Hepatocyte (in vitro differentiated cells): ENCODE results near the gene NUMB. TPM values are rescaled to one million over a fixed set of nuclear protein-coding genes. Genes with fewer than 3 reads are reported as not detected.

ENCODE experiments used
- DNase-seq: peaks from one replicate; pipeline ENCODE4 v3.0.0-alpha.2; 2016; ENCODE audit warnings: low spot score
- H2AFZ ChIP-seq: fragments of 200-600 bp; sonication (generic); 2 replicates; pipeline ENCODE4 v1.6.0; 2016; ENCODE audit warnings: antibody characterized with exemption, mild to moderate bottlenecking
- H3K27ac ChIP-seq: fragments of 200-600 bp; sonication (generic); 2 replicates; pipeline ENCODE4 v1.5.1; 2016; ENCODE audit warnings: mild to moderate bottlenecking
- H3K27me3 ChIP-seq: fragments of 200-600 bp; sonication (generic); 2 replicates; pipeline ENCODE4 v1.6.1; 2016
- H3K36me3 ChIP-seq: fragments of 200-600 bp; sonication (generic); replicated peaks from 2 replicates; pipeline ENCODE4 v1.5.1; 2016; ENCODE audit warnings: low read depth; ENCODE audit not compliant: insufficient read depth
- H3K4me1 ChIP-seq: fragments of 200-600 bp; sonication (generic); 2 replicates; pipeline ENCODE4 v1.5.1; 2016; ENCODE audit warnings: mild to moderate bottlenecking, moderate library complexity; ENCODE audit not compliant: insufficient read depth
- H3K4me2 ChIP-seq: fragments of 200-600 bp; sonication (generic); 2 replicates; pipeline ENCODE4 v1.6.0; 2016
- H3K4me3 ChIP-seq: fragments of 200-600 bp; sonication (generic); 2 replicates; pipeline ENCODE4 v1.5.1; 2016; ENCODE audit warnings: mild to moderate bottlenecking
- H3K79me2 ChIP-seq: fragments of 200-600 bp; sonication (generic); 2 replicates; pipeline ENCODE4 v1.6.0; 2017; ENCODE audit warnings: mild to moderate bottlenecking
- H3K9me2 ChIP-seq: fragments of 200-600 bp; sonication (generic); replicated peaks from 2 replicates; pipeline ENCODE4 v1.6.0; 2017; ENCODE audit warnings: mild to moderate bottlenecking; ENCODE audit not compliant: insufficient read depth
- H3K9me3 ChIP-seq: fragments of 200-600 bp; sonication (generic); 2 replicates; pipeline ENCODE4 v1.5.1; 2016; ENCODE audit warnings: low read depth, mild to moderate bottlenecking
- H4K20me1 ChIP-seq: fragments of 200-600 bp; sonication (generic); 2 replicates; pipeline ENCODE4 v1.6.0; 2016; ENCODE audit warnings: mild to moderate bottlenecking; ENCODE audit not compliant: insufficient read depth, poor library complexity, severe bottlenecking
- CTCF ChIP-seq: fragments of 200-600 bp; sonication (generic); IDR thresholded peaks from 2 replicates; pipeline ENCODE4 v1.5.1; 2016; ENCODE audit warnings: antibody characterized with exemption, mild to moderate bottlenecking; ENCODE audit not compliant: poor library complexity
- EZH2 ChIP-seq: fragments of 200-600 bp; sonication (generic); IDR thresholded peaks from 2 replicates; pipeline ENCODE4 v1.6.1; 2016; ENCODE audit warnings: antibody characterized with exemption, mild to moderate bottlenecking, borderline replicate concordance
- EZH2phosphoT487 ChIP-seq: fragments of 200-600 bp; sonication (generic); IDR thresholded peaks from one replicate; pipeline ENCODE4 v1.6.1; 2018; ENCODE audit warnings: antibody characterized with exemption, mild to moderate bottlenecking, low read depth, moderate library complexity; ENCODE audit not compliant: unreplicated experiment, severe bottlenecking
- WGBS: methylation state at CpG from one replicate; pipeline ENCODE4 v1.1.6; 2016; ENCODE audit warnings: low lambda C conversion rate; ENCODE audit errors: missing lambda C conversion rate; 5-methylcytosine and 5-hydroxymethylcytosine counted together
- polyA plus RNA-seq: library from polyadenylated mRNA; unstranded; fragments of >200 nt; fragmentation: Nextera tagmentation; extraction: Ambion mirVana; gene quantifications from 2 replicates; pipeline ENCODE4 v1.2.1, GENCODE V29; 2016
- total RNA-seq: library from RNA; depleted of rRNA; stranded (reverse); fragments of >200 nt; gene quantifications from 2 replicates; pipeline ENCODE4 v1.2.3, GENCODE V29; 2014

The NUMB gene
- total and polyA plus RNA-seq, 2 experiments from 2014 or later, result 35.3 to 45.8 TPM

DNA sequence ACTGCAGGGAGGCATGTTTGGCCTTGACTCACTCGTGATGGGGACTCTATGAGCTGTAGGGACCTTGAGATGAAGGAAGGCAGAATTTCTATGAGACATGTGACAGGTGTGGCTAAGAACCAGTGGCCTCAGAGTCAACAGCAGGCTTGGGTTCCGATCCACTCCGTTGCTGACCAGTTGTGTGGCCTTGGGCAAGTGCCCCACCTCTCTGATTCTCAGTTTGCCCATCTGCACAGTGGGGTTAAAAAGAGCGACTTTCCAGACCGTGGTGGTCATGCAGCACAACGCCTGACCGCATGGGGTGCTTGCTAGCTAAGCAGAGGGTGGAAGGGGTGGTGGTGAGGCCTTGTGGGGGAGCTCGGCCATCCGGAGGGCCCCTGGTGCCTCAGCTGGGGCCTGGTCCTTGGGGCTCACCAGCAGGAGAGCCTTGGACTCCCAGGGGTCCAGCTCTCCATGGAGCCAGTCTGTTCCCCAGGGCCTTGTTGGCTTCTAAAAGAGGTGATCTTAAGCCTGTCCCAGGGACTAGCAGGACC lies 202.6 kb downstream of the NUMB start:
- Histone ChIP-seq H3K36me3 (no peaks in the 10 kb centered on the region), H4K20me1 (no peaks in the 10 kb centered on the region), H3K27ac (no peak overlapping the region), H3K79me2 (no peaks in the 10 kb centered on the region), H3K27me3 (no peaks in the 10 kb centered on the region), H3K4me3 (no peak overlapping the region), H3K4me1 (no peaks in the 10 kb centered on the region), H3K4me2 (no peak overlapping the region), H3K9me3 (no peaks in the 10 kb centered on the region), H2AFZ (no peak overlapping the region), H3K9me2 (no peaks in the 10 kb centered on the region)
- WGBS, result 94% methylated on average over 9 of the region's 9 CpGs
- TF ChIP-seq CTCF, result no peak
- TF ChIP-seq EZH2phosphoT487, result no peak
- no peak for TF ChIP-seq EZH2
- DNase-seq, result no peak

GRCh38 chr14:73255005-73255400 lies 203.3 kb downstream of the NUMB start:
- 85% methylated on average over 6 of the region's 6 CpGs for WGBS
- no peak overlapping the region for H3K4me3 ChIP-seq
- H3K4me1 ChIP-seq, result no peaks in the 10 kb centered on the region
- H3K9me2 ChIP-seq, result no peaks in the 10 kb centered on the region
- no peak for TF ChIP-seq EZH2phosphoT487
- no peak for TF ChIP-seq EZH2
- no peak for TF ChIP-seq CTCF
- H3K36me3 ChIP-seq, result no peaks in the 10 kb centered on the region
- no peaks in the 10 kb centered on the region for H4K20me1 ChIP-seq
- H3K27me3 ChIP-seq, result no peaks in the 10 kb centered on the region
- H3K79me2 ChIP-seq, result no peaks in the 10 kb centered on the region
- no peaks in the 10 kb centered on the region for H3K9me3 ChIP-seq
- no peak overlapping the region for H2AFZ ChIP-seq
- H3K4me2 ChIP-seq, result no peak overlapping the region
- no peak overlapping the region for H3K27ac ChIP-seq
- DNase-seq, result no peak

GRCh38 chr14:73254247-73255004 lies 203.9 kb downstream of the NUMB start:
- Histone ChIP-seq H3K9me2 (no peaks in the 10 kb centered on the region), H3K36me3 (no peaks in the 10 kb centered on the region), H3K27me3 (no peaks in the 10 kb centered on the region), H3K4me1 (no peaks in the 10 kb centered on the region), H3K4me3 (no peak overlapping the region), H4K20me1 (no peaks in the 10 kb centered on the region), H3K9me3 (no peaks in the 10 kb centered on the region), H3K4me2 (no peak overlapping the region), H3K27ac (no peak overlapping the region), H3K79me2 (no peaks in the 10 kb centered on the region), H2AFZ (no peak overlapping the region)
- WGBS, result 93% methylated on average over 28 of the region's 28 CpGs
- TF ChIP-seq EZH2, result no peak
- TF ChIP-seq CTCF, result no peak
- TF ChIP-seq EZH2phosphoT487, result no peak
- no peak for DNase-seq
